Measurements from ENCODE around the gene P2RY11. TPM values are rescaled to one million over a fixed set of nuclear protein-coding genes. Genes with fewer than 3 reads are reported as not detected.

P2RY11 gene
- total RNA-seq, 2 experiments from 2014 or later, result 57.8 to 64.0 TPM

DNA sequence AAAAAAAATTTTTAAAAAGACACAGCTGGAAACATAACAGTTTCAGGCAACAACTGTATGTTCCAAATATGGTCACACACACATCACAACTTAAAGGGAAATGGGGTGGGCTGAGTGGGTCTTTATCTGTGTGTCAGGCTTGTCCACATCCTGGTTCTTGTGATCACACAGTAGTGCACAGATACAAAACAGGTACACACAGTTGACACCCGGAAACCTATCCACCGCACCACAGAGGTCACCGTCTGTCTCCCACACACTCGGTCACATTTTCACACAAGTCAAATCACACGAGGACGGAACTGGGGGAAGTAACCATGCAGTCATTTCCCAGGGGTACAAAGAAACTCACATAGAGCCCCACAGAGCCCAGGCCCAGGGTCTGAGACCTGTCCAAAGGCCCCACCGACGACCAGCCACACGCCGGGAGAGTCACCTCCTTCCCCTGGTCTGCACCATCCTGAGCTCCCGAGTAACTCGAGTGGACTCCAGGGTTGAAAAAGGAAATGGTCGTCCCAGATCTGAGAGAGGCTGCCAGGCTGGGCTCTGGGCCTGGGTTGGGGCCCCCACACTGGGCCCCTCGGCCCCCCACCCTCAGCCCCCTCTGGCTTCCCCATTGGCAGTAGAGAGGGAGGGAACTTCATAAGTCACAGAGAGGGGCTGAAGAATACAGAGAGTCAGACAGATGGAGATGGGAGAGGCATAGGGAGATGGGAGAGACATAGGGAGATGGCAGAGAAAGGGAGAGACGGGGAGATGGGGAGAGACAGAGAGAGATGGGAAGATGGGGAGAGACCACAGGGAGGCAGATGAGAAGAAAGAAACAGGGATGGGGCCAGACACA, 6.6 kb upstream of the P2RY11 start:
- peak overlapping the region; percentile 91 for H3K4me3 Mint-ChIP-seq
- no peaks in the 10 kb centered on the region for H3K9me3 Mint-ChIP-seq
- peak; percentile 82 for DNase-seq
- no peaks in the 10 kb centered on the region for H3K27me3 Mint-ChIP-seq
- peaks cover 32% of the 10 kb centered on the region for H3K36me3 Mint-ChIP-seq
- H3K27ac Mint-ChIP-seq, result peak overlapping the region; percentile 100
- peaks cover 45% of the 10 kb centered on the region for H3K4me1 Mint-ChIP-seq

GRCh38 chr19:10105509-10106099, 5.9 kb upstream of the P2RY11 start:
- H3K9me3 Mint-ChIP-seq, result no peaks in the 10 kb centered on the region
- peak; percentile 90 for DNase-seq
- H3K36me3 Mint-ChIP-seq, result peaks cover 38% of the 10 kb centered on the region
- H3K4me1 Mint-ChIP-seq, result peaks cover 46% of the 10 kb centered on the region
- no peaks in the 10 kb centered on the region for H3K27me3 Mint-ChIP-seq
- H3K4me3 Mint-ChIP-seq, result peak overlapping the region; percentile 91
- H3K27ac Mint-ChIP-seq, result peak overlapping the region; percentile 100

DNA sequence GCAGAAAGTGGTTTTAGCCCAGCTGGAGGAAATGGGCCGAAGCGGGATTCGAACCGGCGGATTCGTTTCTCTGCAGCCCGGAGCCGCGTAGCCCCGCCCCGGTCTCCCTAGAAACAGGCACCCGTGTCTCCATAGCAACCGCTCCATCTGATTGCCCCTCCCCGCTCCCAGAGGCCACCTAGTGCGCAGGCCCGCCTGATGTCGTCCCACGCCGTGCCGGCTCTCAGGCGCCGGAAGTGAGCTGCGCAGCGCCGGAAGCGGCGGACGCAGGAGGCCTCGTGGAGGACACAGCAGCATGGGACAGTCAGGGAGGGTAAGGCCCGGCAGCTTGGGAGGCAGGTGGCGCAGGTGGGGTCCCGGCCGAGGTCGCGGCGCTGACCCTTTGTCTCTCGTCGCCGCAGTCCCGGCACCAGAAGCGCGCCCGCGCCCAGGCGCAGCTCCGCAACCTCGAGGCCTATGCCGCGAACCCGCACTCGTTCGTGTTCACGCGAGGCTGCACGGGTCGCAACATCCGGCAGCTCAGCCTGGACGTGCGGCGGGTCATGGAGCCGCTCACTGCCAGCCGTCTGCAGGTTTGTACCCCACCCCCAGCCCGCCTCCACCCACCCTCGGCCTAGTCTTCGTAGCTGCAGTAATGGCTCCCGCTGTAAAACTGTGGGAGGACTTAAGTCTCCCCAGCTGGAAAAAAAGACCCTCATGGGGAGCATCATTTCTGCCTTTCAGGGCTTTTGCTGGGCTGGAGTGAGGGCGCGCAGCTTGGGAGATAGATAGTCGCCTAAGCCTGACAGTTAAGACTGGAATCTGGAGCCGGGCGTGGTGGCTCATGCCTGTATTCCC, 5.2 kb upstream of the P2RY11 start, which contains the start of gene PPAN:
Gene PPAN, plus strand, starts transcription at position 263 of the 837 bp plus-strand sequence. Its CDS starts 33 bp downstream, at position 296.
- Mint-ChIP-seq H3K4me3 (peak within 1 kb of the TSS; percentile 91), H3K9me3 (no peaks in the 10 kb centered on the region), H3K27ac (peak within 1 kb of the TSS; percentile 100), H3K36me3 (peaks cover 43% of the 10 kb centered on the region), H3K4me1 (peaks cover 51% of the 10 kb centered on the region), H3K27me3 (no peaks in the 10 kb centered on the region)
- peak; percentile 98 for DNase-seq

DNA sequence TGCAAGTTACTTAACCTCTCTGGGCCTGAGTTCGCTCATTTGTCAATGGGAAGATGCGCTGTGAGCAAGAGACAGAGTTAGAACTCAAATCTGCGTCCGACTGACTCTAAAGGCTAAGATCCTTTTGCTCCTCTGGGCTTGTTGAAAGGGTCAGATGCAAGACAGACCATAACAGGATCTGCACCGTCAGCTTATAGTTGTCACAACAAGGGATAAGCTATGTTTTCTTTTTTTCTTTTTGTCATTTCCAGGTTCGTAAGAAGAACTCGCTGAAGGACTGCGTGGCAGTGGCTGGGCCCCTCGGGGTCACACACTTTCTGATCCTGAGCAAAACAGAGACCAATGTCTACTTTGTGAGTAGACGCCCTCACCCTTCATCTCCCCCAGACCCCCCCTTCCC, 4.2 kb upstream of the P2RY11 start:
- peaks cover 56% of the 10 kb centered on the region for H3K4me1 Mint-ChIP-seq
- peak overlapping the region; percentile 91 for H3K4me3 Mint-ChIP-seq
- DNase-seq, result no peak
- H3K27me3 Mint-ChIP-seq, result no peaks in the 10 kb centered on the region
- H3K27ac Mint-ChIP-seq, result peak overlapping the region; percentile 100
- peaks cover 53% of the 10 kb centered on the region for H3K36me3 Mint-ChIP-seq
- no peaks in the 10 kb centered on the region for H3K9me3 Mint-ChIP-seq

DNA sequence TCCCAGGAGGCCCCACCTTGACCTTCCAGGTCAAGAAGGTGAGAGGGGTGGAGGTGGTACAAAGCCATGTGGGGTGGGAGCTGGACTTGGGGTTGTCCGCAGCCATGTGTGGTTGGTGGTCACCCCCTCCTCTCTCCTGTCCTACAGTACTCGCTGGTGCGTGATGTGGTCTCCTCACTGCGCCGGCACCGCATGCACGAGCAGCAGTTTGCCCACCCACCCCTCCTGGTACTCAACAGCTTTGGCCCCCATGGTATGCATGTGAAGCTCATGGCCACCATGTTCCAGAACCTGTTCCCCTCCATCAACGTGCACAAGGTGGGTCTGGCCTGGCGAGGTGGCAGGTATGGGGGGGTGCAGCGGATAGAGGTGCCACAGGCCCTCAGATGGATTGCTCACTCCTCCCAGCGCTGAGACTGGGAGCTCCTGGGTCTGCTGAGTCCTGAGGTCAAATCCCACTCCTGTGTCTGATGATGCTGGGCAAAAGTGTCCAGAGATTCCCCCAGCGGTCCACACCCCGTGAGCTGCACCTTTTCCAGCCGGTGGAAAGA, 3.6 kb upstream of the P2RY11 start:
- no peaks in the 10 kb centered on the region for H3K27me3 Mint-ChIP-seq
- H3K4me3 Mint-ChIP-seq, result peak overlapping the region; percentile 91

DNA sequence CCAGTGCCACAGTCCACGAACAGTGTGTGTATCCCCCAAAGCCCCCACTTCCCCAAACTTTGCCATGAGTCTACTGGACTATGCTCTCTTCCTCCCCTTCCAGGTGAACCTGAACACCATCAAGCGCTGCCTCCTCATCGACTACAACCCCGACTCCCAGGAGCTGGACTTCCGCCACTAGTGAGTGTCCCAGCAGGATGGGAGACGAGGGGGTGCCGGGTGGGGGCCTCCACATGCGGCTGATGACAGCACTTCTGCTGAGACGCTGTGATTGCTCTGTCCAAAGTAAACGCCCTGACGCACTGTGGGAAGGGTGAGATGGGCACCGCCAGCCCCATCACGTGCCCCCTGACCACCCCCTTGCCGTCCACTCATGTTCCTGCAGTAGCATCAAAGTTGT, 2.0 kb upstream of the P2RY11 start:
- Mint-ChIP-seq H3K27ac (peak overlapping the region; percentile 42), H3K4me3 (peak overlapping the region; percentile 65), H3K27me3 (no peaks in the 10 kb centered on the region), H3K36me3 (peaks cover 60% of the 10 kb centered on the region), H3K4me1 (peaks cover 55% of the 10 kb centered on the region), H3K9me3 (no peaks in the 10 kb centered on the region)
- DNase-seq, result no peak

More for the DNA sequence above, 3.6 kb upstream of the P2RY11 start:
- H3K27ac Mint-ChIP-seq, result peak overlapping the region; percentile 100
- no peak for DNase-seq
- peaks cover 56% of the 10 kb centered on the region for H3K4me1 Mint-ChIP-seq
- peaks cover 57% of the 10 kb centered on the region for H3K36me3 Mint-ChIP-seq
- no peaks in the 10 kb centered on the region for H3K9me3 Mint-ChIP-seq

- DNase-seq, result no peak
- peak overlapping the region; percentile 92 for H3K27ac Mint-ChIP-seq
- H3K4me1 Mint-ChIP-seq, result peaks cover 54% of the 10 kb centered on the region
- H3K9me3 Mint-ChIP-seq, result no peaks in the 10 kb centered on the region
- H3K4me3 Mint-ChIP-seq, result peak overlapping the region; percentile 66
- H3K36me3 Mint-ChIP-seq, result peaks cover 66% of the 10 kb centered on the region
- H3K27me3 Mint-ChIP-seq, result no peaks in the 10 kb centered on the region
These were observed 1.2 kb upstream of the P2RY11 start for GRCh38 chr19:10110076-10110971.

DNA sequence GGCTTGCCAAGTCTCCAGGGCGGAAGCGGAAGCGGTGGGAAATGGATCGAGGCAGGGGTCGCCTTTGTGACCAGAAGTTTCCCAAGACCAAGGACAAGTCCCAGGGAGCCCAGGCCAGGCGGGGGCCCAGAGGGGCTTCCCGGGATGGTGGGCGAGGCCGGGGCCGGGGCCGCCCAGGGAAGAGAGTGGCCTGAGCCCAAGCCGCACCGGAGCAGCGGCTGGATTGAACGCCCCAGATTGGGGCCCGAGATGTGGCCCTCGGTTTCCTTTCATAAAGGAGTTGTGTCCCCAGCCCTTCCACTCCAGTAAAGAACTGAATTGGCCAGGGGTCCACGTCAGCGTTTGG, 548 bp upstream of the P2RY11 start:
- H3K9me3 Mint-ChIP-seq, result no peaks in the 10 kb centered on the region
- peaks cover 51% of the 10 kb centered on the region for H3K4me1 Mint-ChIP-seq

GRCh38 chr19:10112037-10112761, 706 bp downstream of the P2RY11 start:
- peaks cover 68% of the 10 kb centered on the region for H3K36me3 Mint-ChIP-seq
- no peaks in the 10 kb centered on the region for H3K27me3 Mint-ChIP-seq
- H3K27ac Mint-ChIP-seq, result peak overlapping the region; percentile 93
- peaks cover 53% of the 10 kb centered on the region for H3K4me1 Mint-ChIP-seq
- H3K4me3 Mint-ChIP-seq, result peak overlapping the region; percentile 57
- DNase-seq, result peak; percentile 68
- H3K9me3 Mint-ChIP-seq, result no peaks in the 10 kb centered on the region

More for the DNA sequence above, 548 bp upstream of the P2RY11 start:
- DNase-seq, result no peak
- peaks cover 71% of the 10 kb centered on the region for H3K36me3 Mint-ChIP-seq
- no peaks in the 10 kb centered on the region for H3K27me3 Mint-ChIP-seq
- H3K4me3 Mint-ChIP-seq, result peak overlapping the region; percentile 74
- peak overlapping the region; percentile 93 for H3K27ac Mint-ChIP-seq

DNA sequence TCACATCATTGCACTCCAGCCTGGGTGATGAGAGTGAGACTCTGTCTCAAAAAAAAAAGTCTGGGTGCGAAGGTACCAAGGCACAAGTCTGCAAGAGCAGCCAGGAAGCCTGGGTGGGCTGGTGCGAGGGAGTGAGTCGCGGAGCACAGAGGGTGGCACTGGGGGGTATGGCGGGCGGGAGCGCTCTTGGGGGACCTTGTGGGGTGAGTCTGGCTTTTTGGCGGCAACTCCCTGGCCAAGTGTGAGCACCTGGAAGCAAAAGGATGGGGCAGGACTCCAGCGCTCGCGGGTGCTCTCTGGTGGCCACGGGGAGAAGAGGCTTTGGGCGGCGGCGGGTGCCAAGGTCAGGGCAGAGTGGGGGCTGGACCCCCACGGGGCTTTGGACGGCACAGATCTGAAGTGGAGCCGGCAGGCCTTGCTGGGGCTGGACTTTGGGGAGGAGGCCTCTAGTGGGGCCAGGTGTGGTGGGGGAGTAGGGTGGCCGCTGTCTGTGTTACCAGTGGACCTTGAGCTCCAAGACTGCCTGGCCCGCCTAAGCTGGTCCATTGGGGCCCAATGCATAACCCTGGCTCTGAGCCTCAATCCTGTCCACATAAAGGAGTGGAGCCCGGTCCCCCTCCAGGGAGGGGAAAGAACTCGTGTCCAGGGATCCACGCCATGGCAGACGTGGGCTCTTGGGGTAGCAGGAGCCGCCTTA, 1.6 kb downstream of the P2RY11 start:
- Mint-ChIP-seq H3K36me3 (peaks cover 63% of the 10 kb centered on the region), H3K9me3 (no peaks in the 10 kb centered on the region), H3K27ac (peak overlapping the region; percentile 93), H3K4me1 (peaks cover 49% of the 10 kb centered on the region), H3K4me3 (peak overlapping the region; percentile 57), H3K27me3 (no peaks in the 10 kb centered on the region)
- DNase-seq, result peak; percentile 78

- Mint-ChIP-seq H3K36me3 (peaks cover 59% of the 10 kb centered on the region), H3K27me3 (no peaks in the 10 kb centered on the region), H3K9me3 (no peaks in the 10 kb centered on the region), H3K4me3 (no peak overlapping the region), H3K4me1 (peaks cover 49% of the 10 kb centered on the region), H3K27ac (peak overlapping the region; percentile 93)
- DNase-seq, result no peak
These were observed 2.1 kb downstream of the P2RY11 start for GRCh38 chr19:10113592-10113963.

- Mint-ChIP-seq H3K27me3 (no peaks in the 10 kb centered on the region), H3K4me1 (peaks cover 51% of the 10 kb centered on the region), H3K9me3 (no peaks in the 10 kb centered on the region), H3K36me3 (peaks cover 61% of the 10 kb centered on the region), H3K27ac (peak overlapping the region; percentile 93), H3K4me3 (no peak overlapping the region)
- DNase-seq, result no peak
These were observed 2.6 kb downstream of the P2RY11 start for GRCh38 chr19:10113964-10114650.
